SK-MEL-5 (cell line): Measurements from ENCODE around the gene NEK1. TPM values are rescaled to one million over a fixed set of nuclear protein-coding genes. Genes with fewer than 3 reads are reported as not detected.
"Not testable (repeated sequence)": the region's sequence is repeated elsewhere in the genome, so short reads cannot be mapped to it uniquely, and the experiment has no call there.

Source experiments
- DNase-seq: peaks from one replicate; pipeline ENCODE4 v3.0.0-alpha.2; 2016; ENCODE audit warnings: low read depth, low spot score
- in situ Hi-C: cut with HindIII; loops from 2 replicates; pipeline ENCODE4 v1.10.0; 2016; ENCODE audit warnings: low sequenced_read_pairs, high pct_unique_total_duplicates, low pct_unique_long_range_greater_than_20kb
- total RNA-seq: library from RNA; depleted of rRNA; stranded (reverse); fragments of >200 nt; shearing (Covaris generic); gene quantifications from 2 replicates; pipeline ENCODE4 v1.2.3, GENCODE V29; 2014

Gene NEK1
- total RNA-seq, 1 experiment from 2014 or later, result 7.6 TPM

- DNase-seq, result no peak
- in situ Hi-C loops, result no loop called here
Measured at GRCh38 chr4:169464080-169464479, 148.3 kb downstream of the NEK1 start.

GRCh38 chr4:169460081-169460480, 152.3 kb downstream of the NEK1 start:
- no peak for DNase-seq
- in situ Hi-C loops, result no loop called here

GRCh38 chr4:169458575-169458974, 153.8 kb downstream of the NEK1 start:
- no peak for DNase-seq
- in situ Hi-C loops, result no loop called here

- in situ Hi-C loops, DNase-seq: not testable (repeated sequence)
Measured at GRCh38 chr4:169452644-169453043, 159.7 kb downstream of the NEK1 start.

GRCh38 chr4:169448935-169449334, 163.4 kb downstream of the NEK1 start:
- in situ Hi-C loops, result not testable (repeated sequence)

GRCh38 chr4:169446824-169447223, 165.6 kb downstream of the NEK1 start:
- in situ Hi-C loops, result no loop called here
- no peak for DNase-seq

More at GRCh38 chr4:169448935-169449334, 163.4 kb downstream of the NEK1 start:
- DNase-seq, result not testable (repeated sequence)

- in situ Hi-C loops, result no loop called here
- no peak for DNase-seq
Measured at GRCh38 chr4:169443748-169444147, 168.6 kb downstream of the NEK1 start.

- no peak for DNase-seq
- in situ Hi-C loops, result no loop called here
Measured at GRCh38 chr4:169440446-169440845, 171.9 kb downstream of the NEK1 start.

GRCh38 chr4:169439244-169439643, 173.1 kb downstream of the NEK1 start:
- in situ Hi-C loops, result no loop called here
- DNase-seq, result no peak

- in situ Hi-C loops, result no loop called here
Measured at GRCh38 chr4:169438057-169438480, 174.3 kb downstream of the NEK1 start.

GRCh38 chr4:169437299-169438047, 174.9 kb downstream of the NEK1 start:
- DNase-seq, result no peak
- in situ Hi-C loops, result no loop called here

More at GRCh38 chr4:169438057-169438480, 174.3 kb downstream of the NEK1 start:
- no peak for DNase-seq

- in situ Hi-C loops, result no loop called here
- no peak for DNase-seq
Measured at GRCh38 chr4:169436734-169437133, 175.6 kb downstream of the NEK1 start.

- no peak for DNase-seq
- in situ Hi-C loops, result no loop called here
Measured at GRCh38 chr4:169428376-169428775, 184.0 kb downstream of the NEK1 start.

- in situ Hi-C loops, result not testable (repeated sequence)
Measured at GRCh38 chr4:169427727-169428126, 184.7 kb downstream of the NEK1 start.

GRCh38 chr4:169420291-169420690, 192.1 kb downstream of the NEK1 start:
- DNase-seq, result no peak
- in situ Hi-C loops, result no loop called here

More at GRCh38 chr4:169427727-169428126, 184.7 kb downstream of the NEK1 start:
- DNase-seq, result not testable (repeated sequence)

GRCh38 chr4:169418846-169419245, 193.5 kb downstream of the NEK1 start:
- in situ Hi-C loops, result no loop called here
- no peak for DNase-seq

GRCh38 chr4:169417629-169418282, 194.6 kb downstream of the NEK1 start:
- DNase-seq, result no peak
- in situ Hi-C loops, result no loop called here

GRCh38 chr4:169416997-169417396, 195.4 kb downstream of the NEK1 start:
- no peak for DNase-seq
- in situ Hi-C loops, result no loop called here

GRCh38 chr4:169416461-169416860, 195.9 kb downstream of the NEK1 start:
- DNase-seq, result no peak
- in situ Hi-C loops, result no loop called here
